ENCODE results near the gene SDHB. TPM values are rescaled to one million over a fixed set of nuclear protein-coding genes. Genes with fewer than 3 reads are reported as not detected.

SDHB gene
- total and polyA plus RNA-seq, 10 of the 15 experiments (the other 5 are each of a cell fraction or from before 2014, with no cell fraction given) = 101 to 319 (median 188) TPM

GRCh38 chr1:17061892-17062291 is 8.1 kb upstream of the SDHB start:
- Histone ChIP-seq H3K9ac (ENCODE audit: control insufficient read depth, insufficient read depth, low read length) (no peak overlapping the region), H2AFZ (ENCODE audit: control insufficient read depth, low read depth, low read length) (no peak overlapping the region), H3K79me2 (ENCODE audit: control insufficient read depth, insufficient read depth, low read length) (no peaks in the 10 kb centered on the region), H3K4me3 (no peak overlapping the region), H4K20me1 (ENCODE audit: control insufficient read depth, insufficient read depth) (no peaks in the 10 kb centered on the region), H3K36me3 (ENCODE audit: control insufficient read depth in 2 of 2, insufficient read depth in 2 of 2, low read length in 1 of 2) (no peaks in the 10 kb centered on the region), H3K27ac (ENCODE audit: control insufficient read depth, insufficient read depth) (no peak overlapping the region), H3K27me3 (replicated peaks in 1 of 2; ENCODE audit: control insufficient read depth in 2 of 2, insufficient read depth in 2 of 2, low read length in 1 of 2) (no peaks in the 10 kb centered on the region), H3K4me2 (ENCODE audit: control insufficient read depth, insufficient read depth) (no peak overlapping the region), H3K4me1 (ENCODE audit: control insufficient read depth, insufficient read depth, low read length) (peaks cover 6% of the 10 kb centered on the region; the same call in 1 of the 2 replicates), H3K9me3 (replicated peaks; ENCODE audit: control insufficient read depth, insufficient read depth, low read length) (peaks cover 2% of the 10 kb centered on the region; the same call in 2 of the 3 replicates)
- FAIRE-seq = no peak
- DNase-seq (ENCODE audit: low read depth, low spot score) = no peak
- intact Hi-C loops (cut with micrococcal nuclease; ENCODE audit: unreplicated experiment) = no loop called here
- ATAC-seq = no peak
- RAD21 ChIA-PET (ENCODE audit: unreplicated experiment) = interaction anchor here (0.6 to 4.8 kb wide), 5 partner anchors 13 to 301 kb away, joined by 3 to 53 read pairs (median 4); partner anchors contain the start of gene PADI2
- CTCF ChIA-PET = interaction anchor here (0.6 to 10.7 kb wide), 10 partner anchors 13 to 474 kb away, joined by 3 to 171 read pairs (median 8); partner anchors contain the start of gene PADI2
- no peak for TF ChIP-seq HDAC2 (IDR thresholded peaks at IDR 0.05)
- TF ChIP-seq TBL1XR1 (IDR thresholded peaks at IDR 0.05; ENCODE audit: low read depth, low read length) = no peak
- no peak for TF ChIP-seq NRF1 (conservative IDR thresholded peaks at IDR 0.05; ENCODE audit: low read depth, low read length)
- no peak for TF ChIP-seq ZNF217 (IDR thresholded peaks at IDR 0.05)
- TF ChIP-seq SP1 (IDR thresholded peaks at IDR 0.05; ENCODE audit: low read depth, low read length) = no peak
- TF ChIP-seq ATF7 (IDR thresholded peaks at IDR 0.05; ENCODE audit: low read depth) = no peak
- no peak for TF ChIP-seq NBN (IDR thresholded peaks at IDR 0.05)
- TF ChIP-seq TARDBP (IDR thresholded peaks at IDR 0.05; ENCODE audit: borderline replicate concordance) = no peak
- TF ChIP-seq ZZZ3 (IDR thresholded peaks at IDR 0.05; ENCODE audit: control insufficient read depth, insufficient read length, low read depth) = no peak
- no peak for TF ChIP-seq ZSCAN29 (IDR thresholded peaks at IDR 0.05)
- TF ChIP-seq ELK1 (IDR thresholded peaks at IDR 0.05; ENCODE audit: low read depth, low read length) = no peak
- no peak for TF ChIP-seq MLLT1 (IDR thresholded peaks at IDR 0.05)
- no peak for TF ChIP-seq NFYB (IDR thresholded peaks at IDR 0.05; ENCODE audit: insufficient read depth, low read depth, low read length)
- TF ChIP-seq FOXK2 (IDR thresholded peaks at IDR 0.05) = no peak
- TF ChIP-seq BCL11A (IDR thresholded peaks at IDR 0.05; ENCODE audit: low read depth, low read length) = no peak
- TF ChIP-seq SMAD5 (IDR thresholded peaks at IDR 0.05; ENCODE audit: low read depth) = no peak
- TF ChIP-seq TCF12 (IDR thresholded peaks at IDR 0.05; ENCODE audit: low read depth, low read length) = no peak
- no peak for TF ChIP-seq GATAD2B (conservative IDR thresholded peaks at IDR 0.05; ENCODE audit: low read depth)
- 19% methylated on average over 2 of the region's 2 CpGs for WGBS (ENCODE audit: insufficient coverage, insufficient replicate concordance, low lambda C conversion rate, missing lambda C conversion rate)
- in situ Hi-C loops (cut with MboI) = loop anchor here (5.0 kb wide), 2 partner anchors 55 to 175 kb away; partner anchors contain the start of gene PADI2
- SMC1A ChIA-PET (ENCODE audit: uncharacterized antibody, unreplicated experiment) = interaction anchor here (1.0 to 4.8 kb wide), 8 partner anchors 13 to 275 kb away, joined by 3 to 93 read pairs (median 6); partner anchors contain the start of gene PADI2
- no TSS peak for BruUV-seq (replicated peaks)
- POLR2A ChIA-PET = interaction anchor here (1.3 kb wide), 1 partner anchor 60 kb away, joined by 3 read pairs; no protein-coding TSS in a partner anchor

All from GM12878 (cell line).